ENCODE data around the gene BTBD9. TPM values are rescaled to one million over a fixed set of nuclear protein-coding genes. Genes with fewer than 3 reads are reported as not detected.

BTBD9 gene
- total and polyA plus RNA-seq, 4 donors, result 8.7 to 73.9 (median 28.3) TPM

DNA sequence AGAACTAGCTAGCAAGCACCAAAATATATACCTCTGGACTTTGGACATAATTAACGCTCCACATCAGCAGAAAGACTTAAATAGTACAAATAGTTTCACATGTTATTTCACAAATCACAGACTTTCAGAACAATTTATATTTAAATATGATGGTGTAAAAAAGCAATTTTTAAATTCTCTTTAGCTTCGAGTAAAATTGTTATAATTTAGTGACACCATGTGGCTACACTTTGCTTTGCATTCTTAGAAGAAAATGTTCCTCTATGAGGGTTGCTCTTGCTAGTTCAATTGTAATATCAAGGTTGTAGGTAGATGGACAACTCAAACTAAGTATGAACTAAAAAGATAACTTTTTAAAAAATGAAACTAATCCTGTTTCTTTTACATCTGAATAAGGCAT is 69.0 kb downstream of the BTBD9 start:
- TF ChIP-seq, protein P1, sequence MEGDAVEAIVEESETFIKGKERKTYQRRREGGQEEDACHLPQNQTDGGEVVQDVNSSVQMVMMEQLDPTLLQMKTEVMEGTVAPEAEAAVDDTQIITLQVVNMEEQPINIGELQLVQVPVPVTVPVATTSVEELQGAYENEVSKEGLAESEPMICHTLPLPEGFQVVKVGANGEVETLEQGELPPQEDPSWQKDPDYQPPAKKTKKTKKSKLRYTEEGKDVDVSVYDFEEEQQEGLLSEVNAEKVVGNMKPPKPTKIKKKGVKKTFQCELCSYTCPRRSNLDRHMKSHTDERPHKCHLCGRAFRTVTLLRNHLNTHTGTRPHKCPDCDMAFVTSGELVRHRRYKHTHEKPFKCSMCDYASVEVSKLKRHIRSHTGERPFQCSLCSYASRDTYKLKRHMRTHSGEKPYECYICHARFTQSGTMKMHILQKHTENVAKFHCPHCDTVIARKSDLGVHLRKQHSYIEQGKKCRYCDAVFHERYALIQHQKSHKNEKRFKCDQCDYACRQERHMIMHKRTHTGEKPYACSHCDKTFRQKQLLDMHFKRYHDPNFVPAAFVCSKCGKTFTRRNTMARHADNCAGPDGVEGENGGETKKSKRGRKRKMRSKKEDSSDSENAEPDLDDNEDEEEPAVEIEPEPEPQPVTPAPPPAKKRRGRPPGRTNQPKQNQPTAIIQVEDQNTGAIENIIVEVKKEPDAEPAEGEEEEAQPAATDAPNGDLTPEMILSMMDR (IDR thresholded peaks at IDR 0.05; ENCODE audit: control extremely low read depth, extremely low read depth), result no peak
- Histone ChIP-seq H3K27ac (ENCODE audit: low read depth in 1 of 2, low read length in 1 of 2) (no peak overlapping the region), H3K9me3 (ENCODE audit: control insufficient read depth in 4 of 4, insufficient read depth in 3 of 4, low read length in 3 of 4) (no peaks in the 10 kb centered on the region), H3K36me3 (ENCODE audit: control insufficient read depth in 4 of 4, insufficient read depth in 4 of 4, low read length in 4 of 4) (peaks cover 0 to 3% (median 0%) of the 10 kb centered on the region in 4 donors), H3K4me1 (ENCODE audit: control insufficient read depth in 5 of 5, insufficient read depth in 5 of 5, low read length in 5 of 5) (peaks cover 0 to 12% (median 5%) of the 10 kb centered on the region in 5 donors), H3K9ac (ENCODE audit: insufficient read depth in 1 of 2, low read length in 2 of 2) (no peak overlapping the region), H3K4me3 (no peak overlapping the region), H3K27me3 (ENCODE audit: control insufficient read depth in 3 of 3, insufficient read depth in 3 of 3, low read length in 2 of 3) (no peaks in the 10 kb centered on the region)
- WGBS, 2 donors, result 57% methylated on average over 2 of the region's 2 CpGs
- ATAC-seq (ENCODE audit: insufficient read depth, low FRiP score) (no peak), DNase-seq (peak in 2 of 3 donors; percentile 26 to 47)

DNA sequence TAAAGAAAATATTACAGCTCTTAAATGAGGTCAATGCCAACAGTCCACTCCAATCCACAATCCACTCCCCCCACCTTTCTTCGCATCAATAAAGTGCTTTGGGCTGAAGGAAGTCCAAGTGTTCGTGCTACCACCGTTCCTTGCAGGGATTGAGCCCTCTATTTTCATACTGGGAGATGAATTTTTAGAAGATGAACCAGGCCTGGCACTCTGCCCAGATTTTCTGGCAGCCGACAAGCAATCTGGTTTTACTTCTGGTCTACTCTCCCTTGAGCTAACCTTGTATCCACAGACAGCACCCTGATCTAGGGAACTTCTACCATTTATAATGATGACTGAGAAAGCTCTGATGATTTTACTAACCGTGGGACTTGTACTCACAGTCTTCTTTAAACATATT is 72.3 kb downstream of the BTBD9 start:
- DNase-seq, result peak; percentile 72 to 85 (median 76)
- no peaks in the 10 kb centered on the region for H3K27me3 ChIP-seq (ENCODE audit: control insufficient read depth in 3 of 3, insufficient read depth in 3 of 3, low read length in 2 of 3)
- H3K4me3 ChIP-seq, result no peak overlapping the region
- 44 to 51% methylated on average over 5 of the region's 5 CpGs for WGBS, 2 donors
- no peaks in the 10 kb centered on the region for H3K9me3 ChIP-seq (ENCODE audit: control insufficient read depth in 4 of 4, insufficient read depth in 3 of 4, low read length in 3 of 4)
- no peak overlapping the region for H3K9ac ChIP-seq (ENCODE audit: insufficient read depth in 1 of 2, low read length in 2 of 2)
- no peak for ATAC-seq (ENCODE audit: insufficient read depth, low FRiP score)
- TF ChIP-seq, protein P1 (IDR thresholded peaks at IDR 0.05; ENCODE audit: control extremely low read depth, extremely low read depth), result no peak
- no peak overlapping the region for H3K27ac ChIP-seq (ENCODE audit: low read depth in 1 of 2, low read length in 1 of 2)
- peaks cover 0 to 12% (median 5%) of the 10 kb centered on the region in 5 donors for H3K4me1 ChIP-seq (ENCODE audit: control insufficient read depth in 5 of 5, insufficient read depth in 5 of 5, low read length in 5 of 5)
- peaks cover 0 to 3% (median 0%) of the 10 kb centered on the region in 4 donors for H3K36me3 ChIP-seq (ENCODE audit: control insufficient read depth in 4 of 4, insufficient read depth in 4 of 4, low read length in 4 of 4)

DNA sequence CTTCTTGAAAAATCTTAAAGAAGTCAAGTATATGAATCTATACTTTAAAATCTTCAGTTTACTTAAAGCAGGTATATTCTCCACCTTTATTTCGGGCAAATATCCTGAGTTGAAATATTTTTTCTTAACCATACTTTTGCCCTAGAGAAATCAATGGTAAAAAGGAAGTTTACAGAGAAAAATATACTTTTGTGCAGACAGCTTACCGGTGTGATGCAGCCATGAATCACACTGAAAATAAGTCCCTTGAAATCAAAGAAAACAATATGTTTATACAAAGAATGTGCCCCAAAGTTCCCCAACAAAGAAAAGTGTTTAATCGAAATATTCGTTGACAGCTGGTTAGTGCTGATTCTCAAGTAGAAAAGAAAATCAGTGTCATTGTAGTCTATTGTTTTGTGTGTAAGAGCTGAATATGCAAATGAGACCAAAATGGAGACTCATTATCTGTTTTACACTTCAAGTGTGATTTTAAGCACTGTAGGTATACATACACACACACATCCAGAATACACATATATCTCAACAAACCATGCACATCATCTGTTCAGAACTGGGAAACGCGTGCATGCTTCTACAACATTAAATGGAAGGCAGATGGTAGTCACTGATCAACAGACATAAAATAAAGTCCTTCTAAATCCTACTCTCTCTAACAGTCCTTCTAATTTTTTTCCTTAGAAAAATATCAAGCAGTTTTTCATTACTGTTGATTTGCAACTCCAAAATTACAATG is 73.3 kb downstream of the BTBD9 start:
- Histone ChIP-seq H3K9ac (ENCODE audit: insufficient read depth in 1 of 2, low read length in 2 of 2) (no peak overlapping the region), H3K4me3 (no peak overlapping the region), H3K9me3 (ENCODE audit: control insufficient read depth in 4 of 4, insufficient read depth in 3 of 4, low read length in 3 of 4) (no peaks in the 10 kb centered on the region), H3K4me1 (ENCODE audit: control insufficient read depth in 5 of 5, insufficient read depth in 5 of 5, low read length in 5 of 5) (peaks cover 0 to 12% (median 2%) of the 10 kb centered on the region in 5 donors), H3K36me3 (ENCODE audit: control insufficient read depth in 4 of 4, insufficient read depth in 4 of 4, low read length in 4 of 4) (peaks cover 0 to 3% (median 0%) of the 10 kb centered on the region in 4 donors), H3K27me3 (ENCODE audit: control insufficient read depth in 3 of 3, insufficient read depth in 3 of 3, low read length in 2 of 3) (no peaks in the 10 kb centered on the region), H3K27ac (ENCODE audit: low read depth in 1 of 2, low read length in 1 of 2) (no peak overlapping the region)
- TF ChIP-seq, protein P1 (IDR thresholded peaks at IDR 0.05; ENCODE audit: control extremely low read depth, extremely low read depth), result no peak
- WGBS, 2 donors, result 98 to 99% methylated on average over 6 of the region's 6 CpGs
- ATAC-seq (ENCODE audit: insufficient read depth, low FRiP score), result no peak
- DNase-seq, result no peak
